Measurements from ENCODE around the gene PRR15. TPM values are rescaled to one million over a fixed set of nuclear protein-coding genes. Genes with fewer than 3 reads are reported as not detected.
A peak's percentile ranks its signal among the peaks of the same experiment; 100 is the strongest.

The PRR15 gene
- total and polyA plus RNA-seq, 2 of the 13 experiments (the other 11 are each of a cell fraction or from before 2014, with no cell fraction given), result 2.3 to 7.8 TPM

DNA sequence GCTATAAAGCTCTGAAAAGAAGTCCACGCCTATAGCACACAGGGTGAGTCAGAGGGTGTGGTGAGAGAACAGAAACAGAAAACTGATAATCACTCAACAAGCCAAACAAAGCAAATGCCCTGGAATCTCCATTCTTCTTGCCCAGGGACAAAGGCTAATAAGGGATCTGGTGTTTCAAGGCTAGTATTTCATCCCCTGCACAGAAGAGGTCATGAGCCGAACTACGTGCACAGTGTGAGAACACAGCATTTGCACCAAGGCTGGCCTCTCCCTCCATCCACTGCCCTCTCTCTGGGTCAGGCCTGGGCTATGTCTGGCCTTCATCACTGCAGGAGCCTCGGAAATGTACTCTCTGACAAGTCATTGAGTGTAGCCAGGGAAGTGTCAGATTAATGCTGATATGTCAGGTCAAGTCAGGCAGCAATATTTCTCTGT, 42.7 kb downstream of the PRR15 start:
- no TSS peak for BruUV-seq (replicated peaks)
- in situ Hi-C loops (cut with HindIII; ENCODE audit: extremely low pct_ligation_motif_present, low pct_unique_long_range_greater_than_20kb) (no loop called here), intact Hi-C loops (cut with micrococcal nuclease; ENCODE audit: unreplicated experiment) (no loop called here)
- FAIRE-seq, result peak; percentile 30
- DNase-seq (ENCODE audit: low spot score), result peak; percentile 64
- CTCF ChIA-PET (ENCODE audit: low intra/inter-chr PET ratio, low total read pairs), result no interaction called here
- H3K36me3 ChIP-seq (replicated peaks in 1 of 2; ENCODE audit: control insufficient read depth in 1 of 2, insufficient read depth in 2 of 2, low read length in 2 of 2), result no peaks in the 10 kb centered on the region
- no peak overlapping the region for H3K4me3 ChIP-seq (replicated peaks in 1 of 3; ENCODE audit: insufficient read depth in 1 of 3, low read depth in 2 of 3, low read length in 3 of 3)
- no peaks in the 10 kb centered on the region for H3K9me3 ChIP-seq (ENCODE audit: low read length)
- H2AFZ ChIP-seq (ENCODE audit: low read length), result no peak overlapping the region
- WGBS (ENCODE audit: low lambda C conversion rate), result 6% methylated on average over 4 of the region's 4 CpGs
- H3K4me1 ChIP-seq (ENCODE audit: insufficient read depth, low read length), result peaks cover 31% of the 10 kb centered on the region
- POLR2A ChIA-PET, result no interaction called here
- H4K20me1 ChIP-seq (ENCODE audit: insufficient read depth, low read length), result no peaks in the 10 kb centered on the region
- H3K79me2 ChIP-seq (ENCODE audit: insufficient read depth, low read length), result no peaks in the 10 kb centered on the region
- ATAC-seq, result peak; percentile 88
- no peak overlapping the region for H3K9ac ChIP-seq (ENCODE audit: insufficient read depth, low read depth, low read length)
- peak overlapping the region; percentile 37; the same call in 1 of the 2 replicates for H3K4me2 ChIP-seq (ENCODE audit: low read depth, low read length)
- no peak overlapping the region for H3K27ac ChIP-seq (ENCODE audit: extremely low read length, insufficient read depth, low read length)
- H3K27me3 ChIP-seq (ENCODE audit: control insufficient read depth in 1 of 2, insufficient read depth in 2 of 2, low read length in 2 of 2), result no peaks in the 10 kb centered on the region
- TF ChIP-seq SOX5 (CRISPR knock-in tag; IDR thresholded peaks at IDR 0.05; ENCODE audit: borderline replicate concordance) (peak; percentile 92), SOX13 (IDR thresholded peaks at IDR 0.05) (peak; percentile 58), SOX13 (CRISPR knock-in tag; conservative IDR thresholded peaks at IDR 0.05 in 1 of 2, IDR thresholded peaks at IDR 0.05 in 1 of 2) (peak in 1 of 2 experiments; percentile 90; a peak in 2 of 4 replicates), THAP11 (CRISPR knock-in tag; IDR thresholded peaks at IDR 0.05) (no peak), ZBTB3 (CRISPR knock-in tag; IDR thresholded peaks at IDR 0.05; ENCODE audit: borderline replicate concordance, low read depth) (no peak), RXRB (CRISPR knock-in tag; IDR thresholded peaks at IDR 0.05; ENCODE audit: borderline replicate concordance) (no peak), PHF8 (CRISPR knock-in tag; IDR thresholded peaks at IDR 0.05) (no peak), ARHGAP35 (CRISPR knock-in tag; IDR thresholded peaks at IDR 0.05; ENCODE audit: borderline replicate concordance) (no peak), ZMYM2 (CRISPR knock-in tag; IDR thresholded peaks at IDR 0.05) (no peak), AGO2 (optimal IDR thresholded peaks at IDR 0.05; ENCODE audit: low read depth, low read length) (no peak), ZNF607 (CRISPR knock-in tag; IDR thresholded peaks at IDR 0.05; ENCODE audit: borderline replicate concordance) (no peak), EHMT2 (IDR thresholded peaks at IDR 0.05; ENCODE audit: borderline replicate concordance, low read depth, low read length) (no peak), CC2D1A (CRISPR knock-in tag; IDR thresholded peaks at IDR 0.05) (no peak), ZFP1 (CRISPR knock-in tag; IDR thresholded peaks at IDR 0.05) (no peak), ZNF75D (CRISPR knock-in tag; IDR thresholded peaks at IDR 0.05; ENCODE audit: borderline replicate concordance) (no peak)
- TF ChIP-seq, protein P1, sequence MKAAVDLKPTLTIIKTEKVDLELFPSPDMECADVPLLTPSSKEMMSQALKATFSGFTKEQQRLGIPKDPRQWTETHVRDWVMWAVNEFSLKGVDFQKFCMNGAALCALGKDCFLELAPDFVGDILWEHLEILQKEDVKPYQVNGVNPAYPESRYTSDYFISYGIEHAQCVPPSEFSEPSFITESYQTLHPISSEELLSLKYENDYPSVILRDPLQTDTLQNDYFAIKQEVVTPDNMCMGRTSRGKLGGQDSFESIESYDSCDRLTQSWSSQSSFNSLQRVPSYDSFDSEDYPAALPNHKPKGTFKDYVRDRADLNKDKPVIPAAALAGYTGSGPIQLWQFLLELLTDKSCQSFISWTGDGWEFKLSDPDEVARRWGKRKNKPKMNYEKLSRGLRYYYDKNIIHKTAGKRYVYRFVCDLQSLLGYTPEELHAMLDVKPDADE (CRISPR knock-in tag; IDR thresholded peaks at IDR 0.05), result no peak
- TF ChIP-seq, protein P2, sequence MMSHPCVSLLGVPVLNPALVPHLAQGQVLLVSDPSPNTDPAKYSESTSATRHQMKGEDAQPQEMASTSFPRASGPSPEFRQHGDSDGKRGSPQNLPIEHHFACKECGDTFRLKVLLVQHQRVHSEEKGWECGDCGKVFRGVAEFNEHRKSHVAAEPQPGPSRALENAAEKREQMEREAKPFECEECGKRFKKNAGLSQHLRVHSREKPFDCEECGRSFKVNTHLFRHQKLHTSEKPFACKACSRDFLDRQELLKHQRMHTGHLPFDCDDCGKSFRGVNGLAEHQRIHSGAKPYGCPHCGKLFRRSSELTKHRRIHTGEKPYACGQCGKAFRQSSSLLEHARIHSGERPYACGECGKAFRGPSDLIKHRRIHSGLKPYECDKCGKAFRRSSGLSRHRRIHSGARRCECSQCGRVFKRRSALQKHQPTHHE (CRISPR knock-in tag; IDR thresholded peaks at IDR 0.05; ENCODE audit: borderline replicate concordance), result no peak
